GM21528 (cell line): Measurements from ENCODE around the gene TBX18.

Source experiments
- ATAC-seq: cut with Tn5 transposase; IDR thresholded peaks from one replicate; pipeline ENCODE4 v1.9.1; 2021; ENCODE audit warnings: mild to moderate bottlenecking, moderate library complexity; ENCODE audit not compliant: unreplicated experiment, low FRiP score

Gene TBX18

DNA sequence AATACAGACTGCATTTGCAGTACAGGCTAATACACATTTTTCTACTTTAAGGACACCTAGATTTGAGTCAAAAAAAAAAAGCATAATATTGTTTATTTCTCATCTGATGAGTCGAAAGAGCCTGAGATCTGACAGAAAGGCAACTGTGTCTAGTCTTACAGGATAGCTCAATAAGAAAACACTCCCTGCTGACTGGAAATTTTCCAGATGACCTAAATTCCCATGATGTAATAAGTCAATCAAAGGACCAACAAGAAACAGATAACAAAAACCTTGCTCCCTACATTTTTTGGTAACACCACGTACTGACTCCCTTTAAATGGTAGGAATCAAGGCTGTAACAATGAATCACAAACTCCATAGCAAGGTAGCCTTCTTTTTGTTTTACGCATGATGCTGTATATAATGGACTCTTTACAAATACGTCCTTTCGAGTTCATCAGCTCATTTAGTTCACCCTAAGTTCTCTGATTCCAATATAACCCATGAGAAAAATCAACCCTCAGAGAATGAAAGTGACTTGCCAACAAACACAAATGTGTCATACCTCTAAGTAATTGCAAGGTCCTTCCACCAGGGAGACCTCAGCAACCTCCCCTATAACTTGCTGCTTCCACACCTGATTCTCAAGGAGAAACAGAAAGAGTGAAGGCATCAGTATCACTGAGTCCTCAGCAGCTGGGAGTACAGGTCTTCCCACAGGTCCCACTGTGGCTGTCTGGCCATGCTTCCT, 12.1 kb downstream of the TBX18 start:
- no peak for ATAC-seq

DNA sequence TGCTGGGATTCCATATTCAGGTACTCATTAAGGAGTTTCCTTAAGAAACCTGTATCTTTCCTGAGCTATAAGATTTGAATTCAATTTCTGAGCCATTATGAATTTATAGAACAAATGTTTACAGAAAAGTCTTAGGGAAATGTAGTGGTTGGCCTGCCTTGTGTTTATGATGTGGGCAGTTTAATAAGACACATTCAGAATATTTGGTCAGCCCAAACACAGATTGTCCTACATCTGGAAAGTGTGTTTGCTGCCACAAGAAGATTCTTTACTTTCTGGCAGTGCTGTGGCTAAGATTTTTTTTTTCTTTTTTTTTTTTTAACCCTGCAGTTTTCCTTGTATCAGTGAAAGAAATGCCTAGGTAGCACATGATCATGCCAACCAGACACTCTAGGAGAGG, 15.2 kb downstream of the TBX18 start:
- ATAC-seq, result no peak

DNA sequence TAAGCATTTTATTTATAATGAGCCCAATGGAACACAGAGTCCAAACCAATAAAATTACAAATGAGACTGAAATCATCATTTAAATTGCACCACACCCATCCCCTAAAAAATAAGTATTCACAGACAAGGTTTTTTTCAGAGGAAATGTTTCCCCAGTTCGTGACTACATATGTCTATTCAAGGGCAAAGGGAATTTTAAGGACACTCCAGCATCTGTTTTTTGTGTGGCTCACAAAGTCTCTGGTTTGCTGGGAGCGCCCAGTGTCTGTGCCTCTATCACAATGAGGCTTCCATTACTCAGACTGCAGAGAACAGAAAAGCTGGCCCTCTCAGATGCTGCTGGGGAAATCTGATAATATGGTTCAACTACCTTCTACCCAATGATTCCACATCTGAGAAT, 16.0 kb downstream of the TBX18 start:
- no peak for ATAC-seq

DNA sequence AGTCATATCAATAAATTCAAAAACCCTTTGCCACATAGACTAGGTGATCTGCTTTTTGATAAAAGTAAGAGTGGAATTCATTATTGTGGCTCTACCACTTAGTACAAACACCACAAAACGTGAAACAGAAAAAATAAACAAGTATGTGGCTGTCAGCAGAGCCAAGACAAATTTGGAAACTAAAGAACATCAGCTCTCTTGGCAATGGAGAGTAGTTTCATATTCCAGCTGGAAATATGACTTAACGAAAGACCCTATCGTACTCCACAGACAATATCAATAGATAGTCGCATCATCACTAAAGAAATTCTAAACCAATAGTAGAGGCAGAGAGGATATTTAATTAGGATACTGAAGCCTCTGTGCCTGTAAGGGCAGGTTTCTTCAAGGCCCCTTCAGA, 20.8 kb downstream of the TBX18 start:
- no peak for ATAC-seq

DNA sequence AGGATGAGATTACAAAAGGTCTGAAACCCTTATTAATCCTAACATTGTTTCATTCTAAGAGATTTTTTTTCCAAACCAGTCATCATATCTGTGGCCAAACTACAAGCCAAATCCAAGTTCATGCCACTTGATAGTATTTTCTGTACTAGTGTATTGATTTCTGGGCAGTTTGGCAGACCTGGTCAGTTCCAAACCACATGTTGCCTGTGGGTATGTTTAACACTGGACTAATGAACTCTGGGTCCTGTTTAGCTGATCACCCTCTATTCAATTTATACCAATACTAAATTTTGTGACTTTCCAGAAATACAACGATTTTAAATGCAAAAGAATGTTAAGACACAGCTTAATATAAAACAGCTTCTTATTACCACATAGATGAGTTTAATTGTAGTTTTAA, 24.0 kb downstream of the TBX18 start:
- no peak for ATAC-seq

DNA sequence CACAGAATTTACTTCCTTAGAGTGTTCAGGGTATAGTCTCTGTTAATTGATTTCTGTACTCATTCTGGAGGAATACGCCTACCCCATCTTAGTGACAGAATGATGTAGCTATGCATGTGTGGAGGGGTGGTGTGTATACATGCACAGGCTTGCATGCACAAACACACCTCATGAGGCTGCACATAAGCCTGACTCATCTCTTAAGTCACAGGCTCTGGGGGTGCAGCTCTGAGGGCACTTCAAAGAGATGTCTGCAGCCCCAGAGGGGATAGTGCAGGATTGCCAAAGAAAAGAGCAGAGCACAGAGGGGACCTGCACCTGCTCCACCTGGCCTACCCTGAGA, 24.6 kb downstream of the TBX18 start:
- ATAC-seq, result no peak

DNA sequence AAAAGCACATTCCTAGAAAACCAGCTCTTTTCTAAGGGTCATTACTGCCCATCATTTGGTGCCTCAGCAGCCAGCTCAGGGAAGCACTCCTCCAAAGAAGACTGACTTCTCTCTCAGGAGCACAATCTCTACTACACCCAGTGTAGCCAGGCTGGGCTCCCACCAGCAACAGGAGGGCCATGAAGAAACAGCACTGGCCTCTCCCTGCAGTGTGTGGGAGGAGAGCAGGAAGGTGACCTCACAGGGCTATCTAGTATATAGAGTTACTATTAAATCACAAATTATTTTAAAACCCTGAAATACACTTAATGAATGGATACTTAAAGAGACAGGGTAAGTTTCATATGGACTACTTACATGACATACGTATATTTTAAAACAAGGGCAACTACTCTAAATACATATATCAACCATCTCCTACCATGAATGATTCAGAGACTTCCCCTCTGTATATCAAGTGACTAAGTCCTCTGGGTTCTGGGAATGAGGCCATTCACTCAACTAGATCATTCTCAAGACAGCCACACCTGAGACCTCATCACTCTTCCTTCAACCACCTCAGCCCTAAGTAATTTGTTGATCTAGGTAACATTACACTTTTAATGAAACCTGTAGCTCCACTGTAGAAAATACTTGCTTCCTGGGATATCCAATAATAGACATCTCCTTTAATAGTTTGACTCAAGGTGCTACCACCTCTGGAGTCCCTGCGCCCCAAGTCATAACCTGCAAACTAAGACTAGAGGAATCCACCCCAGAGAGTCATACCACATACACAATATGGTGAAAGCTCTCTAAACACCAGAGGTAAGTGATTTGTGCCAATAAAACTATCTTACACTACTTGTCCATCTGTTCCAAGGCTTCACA, 25.2 kb downstream of the TBX18 start:
- no peak for ATAC-seq

DNA sequence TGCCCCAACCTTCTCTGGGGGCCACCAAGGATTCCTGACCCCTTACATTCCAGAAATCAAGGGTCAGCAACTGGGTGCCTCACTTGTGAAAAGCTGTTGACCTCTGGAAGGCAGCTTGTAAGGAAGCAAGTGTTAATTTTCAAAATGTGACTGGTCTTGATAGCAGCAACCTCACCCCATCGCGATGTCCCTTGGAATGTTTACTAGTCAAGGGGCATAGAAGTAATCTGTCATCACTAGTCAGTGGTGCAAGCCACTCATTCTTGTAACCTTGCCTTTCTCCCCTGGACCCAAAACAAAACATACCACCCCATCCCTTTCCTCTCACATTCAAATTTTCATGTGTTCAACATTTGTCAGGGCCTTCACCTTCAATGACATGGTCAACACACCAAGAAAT, 30.5 kb downstream of the TBX18 start:
- no peak for ATAC-seq

DNA sequence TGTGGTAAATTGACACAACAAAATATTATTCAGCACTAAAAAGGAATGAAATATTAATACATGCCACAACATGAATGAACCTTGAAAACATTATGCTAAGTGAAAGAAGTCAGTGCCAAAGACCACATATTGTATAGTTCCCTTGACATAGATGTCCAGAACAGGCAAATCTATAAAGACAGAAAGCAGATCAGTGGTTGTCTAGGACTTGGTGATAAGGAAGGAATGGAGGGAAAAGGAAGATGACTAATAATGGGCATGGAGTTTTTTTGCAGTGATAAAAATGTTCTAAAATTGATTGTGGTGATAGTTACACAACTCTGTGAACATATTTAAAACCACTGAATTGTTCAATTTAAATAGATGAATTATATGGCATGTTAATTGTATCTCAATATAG, 32.5 kb downstream of the TBX18 start:
- ATAC-seq, result no peak

DNA sequence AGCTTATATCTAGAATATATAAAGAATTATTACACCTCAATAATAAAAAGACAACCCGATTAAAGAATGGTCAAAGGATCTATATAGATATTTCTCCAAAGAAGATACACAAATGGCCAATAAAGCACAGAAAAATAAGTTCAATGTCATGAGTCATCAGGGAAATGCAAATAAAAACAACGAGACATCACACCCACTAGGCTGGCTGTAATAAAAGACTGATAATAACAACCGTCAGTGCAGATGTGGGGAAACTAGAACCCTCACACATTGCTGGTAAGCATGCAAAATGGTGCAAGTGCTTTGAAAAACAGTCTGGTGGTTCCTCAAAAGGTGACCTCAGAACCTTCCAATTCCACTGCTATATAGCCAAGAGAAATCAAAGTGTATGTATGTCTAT, 33.0 kb downstream of the TBX18 start:
- ATAC-seq, result no peak

DNA sequence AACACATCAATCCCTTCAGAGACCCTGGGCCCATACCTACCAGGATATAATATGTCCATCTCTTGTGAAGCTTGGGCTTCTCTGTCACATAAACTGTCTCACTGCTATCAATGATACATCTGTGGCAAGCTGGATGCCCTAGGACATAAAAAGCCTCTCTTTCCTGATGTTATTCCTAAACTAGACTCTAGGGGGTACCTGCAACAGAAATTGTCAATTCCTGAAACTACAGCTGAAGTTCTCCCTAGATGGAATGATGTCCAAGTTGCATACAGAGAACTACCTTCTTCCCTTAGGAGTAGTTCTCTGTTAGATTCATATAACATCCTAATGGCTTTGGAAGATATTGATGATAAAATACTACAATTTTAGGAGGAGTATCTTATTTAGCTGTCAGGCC, 35.8 kb downstream of the TBX18 start:
- ATAC-seq, result no peak

DNA sequence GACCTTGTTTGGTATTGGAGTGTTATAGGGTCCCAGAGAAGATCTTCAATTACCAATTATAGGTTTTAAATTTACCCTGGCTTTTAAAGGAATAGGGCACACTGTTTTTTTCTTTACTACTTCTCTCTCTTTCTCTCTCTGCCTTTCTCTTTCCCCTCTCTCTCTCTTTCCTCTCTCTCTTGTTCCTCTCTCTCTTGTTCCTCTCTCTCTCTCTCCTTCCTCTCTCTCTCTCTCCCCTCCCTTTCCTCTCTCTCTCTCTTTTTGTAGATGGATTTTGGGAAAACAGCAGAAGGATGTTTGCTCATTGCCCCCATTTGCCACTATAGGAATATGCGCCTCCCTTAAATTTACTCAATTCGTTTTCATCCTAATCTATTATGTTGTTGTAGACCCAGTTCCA, 45.2 kb downstream of the TBX18 start:
- no peak for ATAC-seq

DNA sequence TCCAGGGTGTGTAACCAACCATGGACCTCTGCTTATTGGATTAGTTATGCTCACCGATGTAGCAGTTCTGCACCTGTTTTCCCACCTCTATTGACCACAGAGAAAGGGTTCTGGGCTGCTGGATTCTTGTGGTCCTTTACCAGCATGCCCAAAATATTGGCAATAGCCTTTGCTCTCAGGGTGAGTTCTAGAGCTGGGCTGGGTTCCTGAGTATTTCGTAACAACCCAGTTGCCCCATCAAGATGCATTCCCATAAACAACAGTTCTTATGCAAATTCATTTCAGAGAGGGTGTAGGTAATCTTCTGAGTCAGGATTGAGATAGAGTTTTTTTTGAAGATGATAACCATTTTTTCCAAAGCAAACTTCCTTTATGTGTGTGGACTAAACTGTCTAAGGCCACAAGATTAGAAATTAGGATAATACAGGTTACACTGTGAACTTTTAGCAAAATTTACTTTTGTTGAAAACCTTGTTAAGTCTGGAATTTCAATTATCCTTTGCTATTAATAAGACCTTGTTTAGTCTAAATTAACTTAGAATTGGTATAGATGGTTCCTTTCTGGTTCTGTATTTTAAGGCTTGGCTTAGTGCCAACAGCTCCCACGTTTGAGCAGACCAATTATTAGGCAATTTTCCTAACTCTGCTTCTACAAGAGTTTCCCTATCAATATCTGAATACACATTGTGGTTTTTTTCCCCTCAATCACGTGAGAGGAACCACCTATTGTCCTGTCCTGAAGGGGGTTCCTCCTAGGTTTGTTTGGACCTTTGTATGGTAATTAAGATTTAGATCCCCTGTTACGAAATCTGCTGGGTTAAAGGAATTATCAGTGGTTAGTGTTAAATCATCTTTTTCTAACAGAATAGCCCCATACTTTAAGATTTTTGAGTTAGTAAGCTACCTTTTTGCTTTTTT, 46.1 kb downstream of the TBX18 start:
- ATAC-seq, result no peak

DNA sequence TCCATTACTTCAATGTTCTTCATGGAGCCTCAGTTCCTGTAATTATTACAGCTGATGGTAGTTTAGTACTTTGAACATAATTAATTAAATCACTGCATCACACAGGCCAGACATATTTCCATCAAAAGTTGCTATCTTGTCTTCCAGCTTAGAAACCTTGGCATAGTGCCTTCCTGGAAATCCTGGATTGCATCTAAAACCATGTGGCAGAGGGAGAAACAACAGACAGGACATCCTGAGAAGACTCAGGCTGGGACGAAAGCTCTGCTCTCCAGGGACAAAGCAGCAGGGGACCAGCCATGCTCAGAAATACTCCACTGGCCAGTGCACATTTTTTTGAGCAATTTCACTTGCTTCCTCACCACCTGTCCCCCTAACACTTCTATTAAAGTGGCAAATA, 55.3 kb downstream of the TBX18 start:
- ATAC-seq, result no peak

DNA sequence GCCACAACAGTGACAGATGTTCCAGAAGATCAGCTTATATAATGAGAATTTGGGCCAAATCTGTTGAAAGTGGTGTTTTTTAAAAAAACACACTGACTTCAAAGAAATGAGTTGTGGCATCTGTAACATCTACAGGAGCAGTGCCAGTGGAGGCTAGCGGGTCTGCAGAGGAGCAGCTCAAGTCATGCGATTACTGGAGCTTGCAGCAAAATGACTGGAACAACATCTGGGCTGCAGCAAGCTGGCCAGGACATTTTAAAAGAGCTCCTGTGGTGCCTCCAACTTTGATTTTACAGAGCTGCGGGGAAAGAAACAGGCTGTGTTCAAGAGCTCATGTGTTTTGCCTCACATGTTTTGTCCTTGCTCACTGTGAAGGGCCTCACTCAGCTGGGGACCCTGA, 57.2 kb downstream of the TBX18 start:
- ATAC-seq, result no peak

DNA sequence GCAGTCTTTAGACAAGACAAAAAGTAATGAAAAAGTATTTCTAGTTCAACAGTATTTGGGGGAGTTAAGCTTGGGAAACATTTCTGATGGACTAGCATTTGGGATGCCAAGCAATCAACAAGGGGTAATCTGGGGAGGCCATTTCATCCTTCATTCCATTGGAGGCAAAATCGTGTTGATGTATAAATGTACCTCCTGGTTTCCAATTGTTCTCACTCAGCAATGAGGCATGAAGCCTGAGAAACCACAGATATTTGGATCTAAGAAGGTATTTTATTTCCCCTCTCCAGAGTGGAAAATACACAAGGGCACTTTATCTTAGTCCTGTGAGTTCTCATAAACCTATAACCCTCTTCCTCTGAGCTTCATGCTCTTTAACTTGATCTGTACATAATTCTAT, 68.2 kb downstream of the TBX18 start:
- ATAC-seq, result no peak

DNA sequence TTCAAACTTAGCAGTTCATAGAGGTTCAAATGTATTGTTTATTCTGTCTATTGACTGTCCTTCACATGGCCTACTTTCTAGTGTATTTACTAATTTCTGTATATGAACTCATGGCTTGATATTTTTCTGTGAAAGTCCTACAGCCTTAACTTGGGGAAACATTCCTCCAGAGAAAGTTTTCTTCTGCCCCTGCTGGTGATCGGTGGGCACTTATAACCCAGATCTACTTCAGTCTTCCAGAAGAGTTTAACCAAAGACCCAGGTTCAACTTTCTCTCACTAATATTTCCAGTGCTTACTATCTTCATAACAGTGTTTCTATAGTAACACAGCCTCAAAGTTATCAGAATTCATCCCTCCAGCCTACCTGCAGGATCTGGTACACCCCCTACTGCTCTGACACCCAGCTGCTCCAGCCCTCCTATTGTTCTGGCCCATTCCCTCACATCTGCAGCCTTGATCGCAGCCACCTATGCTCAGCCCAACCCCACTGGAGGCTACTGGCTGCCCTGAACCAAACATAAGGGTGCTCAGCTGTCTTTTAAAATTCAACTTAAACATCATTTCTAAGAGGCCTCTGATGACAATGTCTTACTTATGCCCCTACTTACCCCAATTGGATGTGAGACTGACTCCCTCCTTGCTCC, 72.3 kb downstream of the TBX18 start:
- no peak for ATAC-seq

DNA sequence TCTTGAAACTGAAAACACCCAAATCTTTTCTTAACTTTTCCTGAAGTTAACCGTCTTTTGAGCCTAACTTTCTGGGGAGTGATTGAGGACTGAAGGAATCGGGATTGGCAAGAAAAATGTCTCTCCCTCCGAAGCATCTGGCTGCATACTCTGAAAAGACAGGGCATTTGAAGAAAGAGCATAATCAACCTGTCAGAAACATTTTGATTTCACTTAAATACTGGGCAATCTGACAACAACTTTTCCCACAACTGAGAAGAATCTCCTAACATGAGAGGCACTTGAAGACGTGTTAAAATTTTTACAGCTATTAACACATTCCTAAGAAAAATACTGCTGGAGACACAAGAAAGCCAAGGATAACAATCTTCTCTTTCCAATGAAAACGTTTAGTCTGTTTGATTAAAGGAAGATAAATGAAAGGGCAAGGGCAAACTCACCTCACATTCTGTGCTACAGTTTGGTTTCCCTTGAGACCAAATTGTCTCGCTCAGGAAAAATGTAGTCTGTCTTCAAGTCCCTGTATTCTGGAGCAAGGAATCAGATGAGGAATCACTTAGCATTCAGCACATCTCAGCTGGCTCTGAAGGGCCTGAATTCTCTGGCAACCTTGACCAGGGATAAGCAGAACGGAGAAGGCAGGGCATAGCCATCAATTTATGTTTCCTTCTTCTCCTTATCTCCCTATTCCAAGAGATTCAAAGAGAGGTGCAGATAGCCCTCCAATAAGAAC, 76.1 kb downstream of the TBX18 start:
- ATAC-seq, result no peak

DNA sequence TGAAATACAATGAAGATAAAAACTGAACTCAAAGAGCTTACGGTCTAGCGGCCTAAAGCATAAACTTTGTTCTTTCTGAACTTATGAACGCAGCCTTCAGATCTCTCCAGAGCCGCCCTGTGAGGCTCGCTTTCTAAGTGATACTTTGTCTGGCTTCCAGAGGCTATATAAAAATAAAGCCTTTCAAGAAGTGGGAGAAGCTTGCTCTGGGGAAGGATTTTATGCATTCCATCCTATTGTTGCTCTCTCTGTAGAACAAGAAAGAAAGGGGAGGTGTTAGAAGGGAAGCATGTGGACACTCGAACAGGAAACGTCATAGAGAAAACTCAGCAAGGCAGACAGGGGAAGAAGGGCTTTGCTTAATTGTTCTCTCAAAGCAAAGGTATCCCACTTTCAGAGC, 77.0 kb downstream of the TBX18 start:
- no peak for ATAC-seq

DNA sequence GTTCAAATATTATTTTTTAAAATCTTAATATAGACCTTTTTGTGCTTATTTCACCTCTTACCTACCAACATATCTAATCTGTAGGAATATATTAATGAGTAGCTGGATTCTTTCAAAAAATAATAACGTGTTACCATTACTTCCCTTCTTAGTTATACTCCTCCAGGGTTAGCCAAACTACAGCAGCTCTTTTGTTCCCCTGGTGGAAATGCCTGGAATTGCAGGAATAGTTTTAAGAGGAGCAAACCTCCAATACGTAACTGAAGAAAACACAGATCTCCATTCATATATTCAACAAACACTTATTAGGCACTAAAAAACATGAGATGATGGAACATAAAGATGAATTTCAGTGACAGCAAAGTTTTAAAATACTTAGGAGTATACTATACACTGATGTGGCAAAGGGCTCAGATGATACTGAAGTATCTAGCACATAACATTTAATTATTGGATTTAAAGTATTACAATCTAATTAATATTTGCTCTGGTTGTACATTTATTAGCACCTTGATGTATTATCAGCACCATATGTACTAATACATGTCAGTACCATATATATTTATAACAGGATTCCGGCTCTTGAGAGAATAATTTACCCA, 78.3 kb downstream of the TBX18 start:
- no peak for ATAC-seq
